GM10266 (cell line): ENCODE data around the gene USP37.

Experiments
- DNase-seq: peaks from one replicate; pipeline ENCODE4 v3.0.0; 2012; ENCODE audit errors: extremely low spot score
- TF ChIP-seq, protein P1 (sequence below): IDR thresholded peaks from 2 replicates; pipeline ENCODE4 v1.5.1; 2012; ENCODE audit warnings: mild to moderate bottlenecking, low read depth; ENCODE audit not compliant: control insufficient read depth, insufficient read depth; ENCODE audit errors: missing control alignments

USP37 gene

DNA sequence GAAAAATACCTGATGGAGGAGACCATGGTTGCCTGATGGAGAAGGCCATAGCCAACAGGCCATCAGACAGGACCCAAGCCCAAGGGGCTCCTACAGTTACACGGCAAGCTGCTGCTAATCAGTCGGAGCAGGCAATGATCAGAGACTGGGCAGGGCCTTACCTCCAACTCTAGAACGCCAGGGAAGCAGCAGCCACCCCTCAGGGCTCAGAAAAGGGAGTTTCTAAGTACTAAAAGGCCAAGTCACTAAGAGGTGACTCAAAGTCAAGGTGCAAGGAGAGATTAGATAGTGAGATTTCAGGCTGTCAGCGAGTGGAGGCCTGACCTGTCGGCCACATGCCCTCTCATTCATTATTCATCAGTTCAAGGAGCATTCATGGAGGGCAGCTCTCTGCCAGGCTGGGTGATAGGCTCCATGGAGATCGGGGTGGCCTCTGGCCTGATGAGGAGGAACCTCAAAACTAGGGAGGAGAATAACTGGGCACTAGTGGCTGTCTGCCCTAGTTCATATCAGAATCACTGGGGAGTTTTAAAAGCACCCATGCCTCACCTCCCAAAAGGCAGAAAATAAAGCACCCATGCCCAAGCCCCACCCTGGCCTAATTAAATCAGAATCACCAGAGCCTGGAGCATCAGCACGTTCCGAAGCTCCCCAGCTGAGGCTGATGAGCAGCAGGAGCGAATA is 145.6 kb downstream of the USP37 start:
- TF ChIP-seq, protein P1, sequence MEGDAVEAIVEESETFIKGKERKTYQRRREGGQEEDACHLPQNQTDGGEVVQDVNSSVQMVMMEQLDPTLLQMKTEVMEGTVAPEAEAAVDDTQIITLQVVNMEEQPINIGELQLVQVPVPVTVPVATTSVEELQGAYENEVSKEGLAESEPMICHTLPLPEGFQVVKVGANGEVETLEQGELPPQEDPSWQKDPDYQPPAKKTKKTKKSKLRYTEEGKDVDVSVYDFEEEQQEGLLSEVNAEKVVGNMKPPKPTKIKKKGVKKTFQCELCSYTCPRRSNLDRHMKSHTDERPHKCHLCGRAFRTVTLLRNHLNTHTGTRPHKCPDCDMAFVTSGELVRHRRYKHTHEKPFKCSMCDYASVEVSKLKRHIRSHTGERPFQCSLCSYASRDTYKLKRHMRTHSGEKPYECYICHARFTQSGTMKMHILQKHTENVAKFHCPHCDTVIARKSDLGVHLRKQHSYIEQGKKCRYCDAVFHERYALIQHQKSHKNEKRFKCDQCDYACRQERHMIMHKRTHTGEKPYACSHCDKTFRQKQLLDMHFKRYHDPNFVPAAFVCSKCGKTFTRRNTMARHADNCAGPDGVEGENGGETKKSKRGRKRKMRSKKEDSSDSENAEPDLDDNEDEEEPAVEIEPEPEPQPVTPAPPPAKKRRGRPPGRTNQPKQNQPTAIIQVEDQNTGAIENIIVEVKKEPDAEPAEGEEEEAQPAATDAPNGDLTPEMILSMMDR = no peak
- DNase-seq = no peak

- TF ChIP-seq, protein P1 = no peak
- DNase-seq = no peak
These were observed 147.1 kb downstream of the USP37 start for GRCh38 chr2:218421027-218421426.

DNA sequence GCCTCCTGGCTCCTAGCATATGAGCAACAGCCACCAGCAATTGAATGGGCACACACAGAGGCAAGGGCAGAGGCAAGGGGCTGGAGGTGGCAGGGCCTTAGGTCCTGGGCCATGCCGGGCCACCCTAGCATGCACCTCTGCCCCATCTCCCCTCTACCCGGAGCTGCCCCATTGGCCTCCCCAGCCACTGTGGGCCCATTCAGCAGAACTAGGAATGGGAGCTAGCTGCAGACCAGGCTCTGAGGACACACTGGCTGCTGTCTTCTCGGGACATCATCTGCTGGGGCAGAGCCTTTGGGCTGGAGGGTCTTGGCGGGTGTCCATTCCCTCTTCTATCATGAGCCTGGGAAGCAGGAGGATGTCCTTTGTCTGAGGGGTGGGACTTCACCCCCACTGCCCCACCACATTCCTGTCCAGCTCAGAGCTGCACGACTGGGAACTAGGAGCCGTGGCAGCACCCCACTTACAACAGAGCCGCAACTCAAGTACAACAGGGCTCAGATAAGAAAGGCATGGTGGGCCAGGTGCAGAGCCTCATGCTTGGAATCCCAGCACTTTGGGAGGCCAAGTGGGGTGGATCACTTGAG is 148.4 kb downstream of the USP37 start:
- DNase-seq = no peak
- TF ChIP-seq, protein P1 = no peak

DNA sequence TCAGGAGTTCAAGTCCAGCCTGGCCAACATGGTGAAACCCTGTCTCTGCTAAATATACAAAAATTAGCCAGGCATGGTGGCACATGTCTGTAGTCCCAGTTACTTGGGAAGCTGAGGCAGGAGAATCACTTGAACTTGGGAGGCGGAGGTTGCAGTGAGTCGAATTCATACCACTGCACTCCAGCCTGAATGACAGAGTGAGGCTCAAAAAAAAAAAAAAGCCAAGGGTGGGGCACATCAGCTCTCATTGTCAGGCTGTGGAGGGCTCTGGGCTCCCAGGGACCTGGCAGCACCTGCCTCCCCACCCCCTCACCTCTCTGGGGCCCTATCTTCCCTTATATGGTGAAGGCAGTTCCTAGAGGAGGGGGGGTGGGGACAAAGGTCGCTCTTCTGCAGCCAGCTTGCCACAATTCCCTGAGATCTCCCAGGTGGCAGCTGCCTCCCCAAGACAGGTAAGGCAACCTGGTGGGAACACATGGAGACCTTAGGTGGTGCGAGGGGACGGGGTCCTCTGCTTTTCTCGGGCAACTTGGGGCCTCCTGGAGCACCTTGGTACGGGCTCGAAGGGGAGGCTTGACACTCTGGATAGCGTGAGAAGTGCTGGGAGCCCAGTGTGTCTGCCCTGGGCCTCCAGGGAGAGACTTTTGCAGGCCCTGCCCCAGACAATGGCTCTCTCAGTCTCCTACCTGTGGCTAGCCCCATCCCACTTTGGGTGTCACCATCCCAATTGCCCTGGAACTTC is 149.3 kb downstream of the USP37 start, which contains the start of gene VIL1:
TSS of gene VIL1 (plus strand) at position 407 of the 742 bp plus-strand sequence. CDS start 4,656 bp downstream, outside the sequence.
- DNase-seq = no peak
- TF ChIP-seq, protein P1 = no peak

DNA sequence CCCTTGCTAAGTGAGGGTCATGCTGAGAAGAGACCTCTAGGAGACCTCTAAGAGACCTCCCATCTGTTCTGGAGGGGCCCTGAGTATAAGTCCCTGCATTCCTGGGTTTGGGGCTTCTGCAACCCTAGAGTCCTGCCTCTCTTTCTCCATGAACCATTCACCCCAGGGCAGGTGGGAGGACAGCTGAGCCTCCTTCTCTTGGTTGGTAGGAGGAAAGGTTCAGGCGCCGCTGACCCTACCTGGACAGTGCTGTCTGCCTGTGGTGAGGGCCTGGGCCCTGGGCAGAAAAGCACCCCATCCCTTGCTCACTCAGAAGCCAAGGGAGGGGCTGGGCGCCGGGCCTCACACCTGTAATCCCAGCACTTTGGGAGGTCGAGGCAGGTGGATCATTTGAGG is 149.8 kb downstream of the USP37 start:
- TF ChIP-seq, protein P1 = no peak
- no peak for DNase-seq

- no peak for DNase-seq
- TF ChIP-seq, protein P1 = no peak
These were observed 160.4 kb downstream of the USP37 start for GRCh38 chr2:218407717-218408116.
